CD4-positive, CD25-positive, alpha-beta regulatory T cell (primary cell): ENCODE measurements around the gene ATM. TPM values are rescaled to one million over a fixed set of nuclear protein-coding genes. Genes with fewer than 3 reads are reported as not detected.
"Not testable (repeated sequence)": the region's sequence is repeated elsewhere in the genome, so short reads cannot be mapped to it uniquely, and the experiment has no call there.

Experiments
- ATAC-seq, 2 donors: fragments of 150-1000 bp; cut with Tn5 transposase; one replicate each; pipeline ENCODE4 v1.10.0; 2021; ENCODE audit warnings: low read depth in 2 of 2, moderate number of reproducible peaks in 2 of 2, moderate library complexity in 1 of 2
- DNase-seq, 3 donors: peaks; one replicate each; pipeline versions ENCODE4 v3.0.0 to v3.0.0-alpha.2; 2012 to 2022; ENCODE audit warnings: mixed read lengths in 1 of 3
- H3K27ac ChIP-seq: one replicate; pipeline ENCODE4 v1.7.0; 2013; ENCODE audit warnings: mild to moderate bottlenecking, low read length; ENCODE audit not compliant: insufficient read depth, poor library complexity, severe bottlenecking
- H3K27me3 ChIP-seq: one replicate; pipeline ENCODE4 v1.7.0; 2013; ENCODE audit warnings: low read length; ENCODE audit not compliant: control insufficient read depth, insufficient read depth
- H3K36me3 ChIP-seq: one replicate; pipeline ENCODE4 v1.7.0; 2013; ENCODE audit warnings: mild to moderate bottlenecking, low read length, moderate library complexity; ENCODE audit not compliant: control insufficient read depth, insufficient read depth
- H3K4me1 ChIP-seq: 2 replicates; pipeline ENCODE4 v1.7.0; 2013; ENCODE audit warnings: mild to moderate bottlenecking, low read length; ENCODE audit not compliant: insufficient read depth, control insufficient read depth, poor library complexity, severe bottlenecking
- H3K4me3 ChIP-seq: one replicate; pipeline ENCODE4 v1.7.0; 2013; ENCODE audit warnings: low read depth, mild to moderate bottlenecking, low read length, moderate library complexity
- H3K9me3 ChIP-seq, 2 experiments: 1 replicate in 1 of 2; 2 replicates in 1 of 2; pipeline ENCODE4 v1.7.0; 2013; ENCODE audit warnings: low read length in 2 of 2, mild to moderate bottlenecking in 1 of 2, moderate library complexity in 1 of 2; ENCODE audit not compliant: control insufficient read depth in 2 of 2
- H3K27ac Mint-ChIP-seq, 3 donors: one replicate each; pipeline ENCODE4 v1.8.0; 2020 to 2022; ENCODE audit warnings: mild to moderate bottlenecking in 3 of 3, mixed read lengths in 3 of 3, moderate library complexity in 2 of 3
- H3K27me3 Mint-ChIP-seq: one replicate; pipeline ENCODE4 v1.8.0; 2022; ENCODE audit warnings: mild to moderate bottlenecking, mixed read lengths
- H3K36me3 Mint-ChIP-seq: one replicate; pipeline ENCODE4 v1.8.0; 2020; ENCODE audit warnings: mixed read lengths
- H3K4me1 Mint-ChIP-seq, 4 donors: one replicate each; pipeline ENCODE4 v1.8.0; 2020 to 2022; ENCODE audit warnings: mixed read lengths in 4 of 4, mild to moderate bottlenecking in 1 of 4
- H3K4me3 Mint-ChIP-seq, 4 donors: one replicate each; pipeline ENCODE4 v1.8.0; 2020 to 2022; ENCODE audit warnings: mild to moderate bottlenecking in 4 of 4, mixed read lengths in 4 of 4, moderate library complexity in 3 of 4
- H3K9me3 Mint-ChIP-seq, 7 donors: one replicate each; pipeline ENCODE4 v1.8.0; 2020 to 2022; ENCODE audit warnings: mixed read lengths in 7 of 7, mild to moderate bottlenecking in 3 of 7, moderate library complexity in 2 of 7
- polyA plus RNA-seq, 4 donors: library from polyadenylated mRNA; unstranded; fragments of 300-500 nt; fragmentation: Illumina TruSeq; gene quantifications; one replicate each; pipeline ENCODE4 v1.2.3, GENCODE V29; 2021
- total RNA-seq: library from RNA; stranded (reverse); gene quantifications from one replicate; pipeline ENCODE4 v1.2.3, GENCODE V29; 2022

The ATM gene
- total and polyA plus RNA-seq, 5 donors from 2014 or later: 30.4 to 194 (median 51.8) TPM

- not testable (repeated sequence) for DNase-seq, H3K27me3 ChIP-seq, H3K4me3 ChIP-seq, H3K4me1 ChIP-seq, H3K4me1 Mint-ChIP-seq, H3K9me3 Mint-ChIP-seq, H3K9me3 ChIP-seq, H3K27me3 Mint-ChIP-seq, H3K4me3 Mint-ChIP-seq, ATAC-seq, H3K36me3 ChIP-seq, H3K27ac Mint-ChIP-seq, H3K27ac ChIP-seq
- H3K36me3 Mint-ChIP-seq: peaks cover 14% of the 10 kb centered on the region
Observed at GRCh38 chr11:108373505-108373904, 150.6 kb downstream of the ATM start.

- no peak overlapping the region for H3K4me3 Mint-ChIP-seq
Observed at GRCh38 chr11:108388576-108388975, 165.7 kb downstream of the ATM start.

DNA sequence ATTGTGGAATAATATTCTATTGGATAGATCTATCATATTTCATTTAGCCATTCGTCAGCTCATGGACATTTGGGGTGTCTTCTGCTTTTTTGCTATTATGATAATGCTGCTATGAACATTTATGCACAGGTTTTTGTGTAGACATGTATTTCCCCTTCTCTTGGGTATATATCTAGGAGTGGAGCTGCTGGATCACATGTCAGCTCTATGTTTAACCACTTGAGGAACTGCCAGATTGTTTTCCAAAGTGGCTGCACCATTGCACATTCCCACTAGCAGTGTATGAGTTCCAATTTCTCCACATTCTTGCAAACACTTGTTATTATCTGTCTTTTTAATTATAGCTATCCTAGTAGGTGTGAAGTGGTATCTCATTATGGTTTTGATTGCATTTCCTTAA is 169.5 kb downstream of the ATM start:
- Mint-ChIP-seq H3K9me3 (no peaks in the 10 kb centered on the region), H3K27me3 (no peaks in the 10 kb centered on the region), H3K36me3 (no peaks in the 10 kb centered on the region), H3K27ac (no peak overlapping the region), H3K4me3 (no peak overlapping the region), H3K4me1 (peaks cover 0 to 4% (median 0%) of the 10 kb centered on the region in 4 donors)
- no peaks in the 10 kb centered on the region for H3K4me1 ChIP-seq
- DNase-seq (no peak), ATAC-seq (no peak)
- no peaks in the 10 kb centered on the region for H3K9me3 ChIP-seq
- no peaks in the 10 kb centered on the region for H3K36me3 ChIP-seq
- no peaks in the 10 kb centered on the region for H3K27me3 ChIP-seq
- no peak overlapping the region for H3K4me3 ChIP-seq
- no peak overlapping the region for H3K27ac ChIP-seq

More at GRCh38 chr11:108388576-108388975, 165.7 kb downstream of the ATM start:
- no peaks in the 10 kb centered on the region for H3K27me3 ChIP-seq
- no peak overlapping the region for H3K4me3 ChIP-seq
- DNase-seq (no peak), ATAC-seq (no peak)
- H3K27ac ChIP-seq: no peak overlapping the region
- Mint-ChIP-seq H3K9me3 (no peaks in the 10 kb centered on the region), H3K27ac (no peak overlapping the region), H3K27me3 (no peaks in the 10 kb centered on the region), H3K36me3 (no peaks in the 10 kb centered on the region), H3K4me1 (peaks cover 0 to 4% (median 0%) of the 10 kb centered on the region in 4 donors)
- no peaks in the 10 kb centered on the region for H3K9me3 ChIP-seq
- no peaks in the 10 kb centered on the region for H3K4me1 ChIP-seq
- no peaks in the 10 kb centered on the region for H3K36me3 ChIP-seq

DNA sequence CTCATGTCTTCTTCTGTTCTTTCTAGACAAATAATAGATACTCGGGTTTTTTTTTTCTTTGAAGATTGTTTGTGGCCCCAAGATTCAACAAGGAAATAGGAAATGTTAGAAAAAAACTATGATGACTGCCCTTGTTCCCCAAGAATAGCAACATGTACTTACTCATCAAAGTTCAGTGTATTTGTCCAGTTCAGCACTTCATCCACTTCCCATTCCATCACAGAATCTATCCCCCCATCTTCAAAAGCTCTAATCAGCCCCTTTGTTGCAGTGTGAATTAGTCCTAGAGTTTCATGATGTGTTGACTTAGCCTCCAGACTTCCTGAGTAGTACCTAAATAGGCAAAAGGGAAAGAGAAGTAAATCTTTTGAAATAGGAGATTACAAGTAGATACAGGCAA is 170.2 kb downstream of the ATM start:
- Histone ChIP-seq H3K4me1 (no peaks in the 10 kb centered on the region), H3K4me3 (no peak overlapping the region), H3K27ac (no peak overlapping the region), H3K9me3 (no peaks in the 10 kb centered on the region), H3K27me3 (no peaks in the 10 kb centered on the region), H3K36me3 (no peaks in the 10 kb centered on the region)
- Mint-ChIP-seq H3K36me3 (no peaks in the 10 kb centered on the region), H3K4me1 (peaks cover 0 to 4% (median 0%) of the 10 kb centered on the region in 4 donors), H3K4me3 (no peak overlapping the region), H3K27me3 (no peaks in the 10 kb centered on the region), H3K27ac (no peak overlapping the region), H3K9me3 (no peaks in the 10 kb centered on the region)
- DNase-seq (no peak), ATAC-seq (no peak)

DNA sequence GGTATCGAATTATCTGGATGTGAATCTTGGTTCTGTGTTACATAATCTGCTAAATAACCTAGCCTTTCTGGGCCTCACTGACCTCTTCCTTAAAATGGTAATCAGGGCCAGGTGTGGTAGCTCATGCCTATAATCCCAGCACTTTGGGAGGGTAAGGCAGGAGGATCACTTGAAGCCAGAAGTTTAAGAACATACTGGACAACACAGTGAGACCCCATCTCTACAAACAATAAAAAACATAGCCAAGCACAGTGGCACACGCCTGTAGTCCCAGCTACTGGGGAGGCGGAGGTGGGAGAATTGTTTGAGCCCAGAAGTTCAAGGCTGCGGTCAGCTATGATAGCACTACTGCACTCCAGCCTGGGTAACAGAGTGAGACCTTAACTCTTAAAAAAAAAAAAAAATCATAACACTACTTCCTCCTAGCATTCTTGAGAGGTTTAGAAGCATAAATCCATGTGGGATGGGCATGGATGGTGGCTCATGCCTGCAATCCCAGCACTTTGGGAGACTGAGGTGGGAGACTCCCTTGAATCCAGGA is 171.9 kb downstream of the ATM start:
- no peak for ATAC-seq
- H3K27ac Mint-ChIP-seq: no peak overlapping the region
- H3K9me3 Mint-ChIP-seq: no peaks in the 10 kb centered on the region
- H3K4me3 Mint-ChIP-seq: no peak overlapping the region
- peaks cover 0 to 4% (median 0%) of the 10 kb centered on the region in 4 donors for H3K4me1 Mint-ChIP-seq
- no peaks in the 10 kb centered on the region for H3K36me3 ChIP-seq
- H3K27me3 Mint-ChIP-seq: no peaks in the 10 kb centered on the region
- DNase-seq: no peak
- no peaks in the 10 kb centered on the region for H3K4me1 ChIP-seq
- no peaks in the 10 kb centered on the region for H3K36me3 Mint-ChIP-seq
- no peak overlapping the region for H3K27ac ChIP-seq
- H3K9me3 ChIP-seq: no peaks in the 10 kb centered on the region
- no peaks in the 10 kb centered on the region for H3K27me3 ChIP-seq
- H3K4me3 ChIP-seq: no peak overlapping the region

GRCh38 chr11:108396672-108397071 is 173.8 kb downstream of the ATM start:
- H3K27ac Mint-ChIP-seq, H3K9me3 ChIP-seq, H3K9me3 Mint-ChIP-seq, H3K27me3 Mint-ChIP-seq, H3K36me3 ChIP-seq, H3K27me3 ChIP-seq, ATAC-seq, H3K4me3 Mint-ChIP-seq, H3K4me1 ChIP-seq, H3K36me3 Mint-ChIP-seq, H3K4me1 Mint-ChIP-seq, H3K4me3 ChIP-seq, H3K27ac ChIP-seq, DNase-seq: not testable (repeated sequence)

DNA sequence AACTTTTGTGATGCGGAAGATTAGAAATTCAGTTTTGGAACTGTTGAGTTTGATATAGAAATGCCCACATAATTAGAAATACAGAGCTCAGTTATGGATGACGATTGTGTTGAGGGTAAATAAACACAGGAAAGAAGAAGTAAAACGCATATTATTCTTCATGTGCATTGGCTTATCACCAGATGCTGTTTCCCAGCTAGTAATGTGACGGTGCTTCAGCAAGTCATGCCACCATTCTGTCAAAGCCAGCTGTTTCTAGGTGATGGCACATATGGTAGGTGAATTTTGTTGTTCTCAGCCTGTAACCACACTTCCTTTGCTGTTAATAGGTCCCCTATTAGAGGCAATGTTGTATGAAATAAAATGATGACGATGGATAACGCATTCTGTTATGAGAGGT is 175.6 kb downstream of the ATM start:
- Mint-ChIP-seq H3K4me1 (no peaks in the 10 kb centered on the region), H3K27ac (no peak overlapping the region), H3K4me3 (no peak overlapping the region), H3K36me3 (no peaks in the 10 kb centered on the region), H3K9me3 (no peaks in the 10 kb centered on the region), H3K27me3 (no peaks in the 10 kb centered on the region)
- Histone ChIP-seq H3K27ac (no peak overlapping the region), H3K27me3 (no peaks in the 10 kb centered on the region), H3K4me1 (no peaks in the 10 kb centered on the region), H3K4me3 (no peak overlapping the region), H3K9me3 (no peaks in the 10 kb centered on the region), H3K36me3 (no peaks in the 10 kb centered on the region)
- no peak for DNase-seq
- no peak for ATAC-seq

GRCh38 chr11:108402241-108402640 is 179.4 kb downstream of the ATM start:
- no peaks in the 10 kb centered on the region for H3K9me3 ChIP-seq
- no peak overlapping the region for H3K4me3 ChIP-seq
- no peaks in the 10 kb centered on the region for H3K27me3 Mint-ChIP-seq
- no peaks in the 10 kb centered on the region for H3K9me3 Mint-ChIP-seq
- H3K36me3 ChIP-seq: no peaks in the 10 kb centered on the region
- H3K4me1 ChIP-seq: no peaks in the 10 kb centered on the region
- no peak overlapping the region for H3K27ac ChIP-seq
- no peaks in the 10 kb centered on the region for H3K36me3 Mint-ChIP-seq
- no peaks in the 10 kb centered on the region for H3K27me3 ChIP-seq
- no peak for ATAC-seq
- no peaks in the 10 kb centered on the region for H3K4me1 Mint-ChIP-seq
- no peak overlapping the region for H3K27ac Mint-ChIP-seq
- H3K4me3 Mint-ChIP-seq: no peak overlapping the region
- DNase-seq: no peak
